GM21786 (cell line): ENCODE measurements around the gene WBP1.
A peak's percentile ranks its signal among the peaks of the same experiment; 100 is the strongest.
"Not testable (repeated sequence)": the region's sequence is repeated elsewhere in the genome, so short reads cannot be mapped to it uniquely, and the experiment has no call there.

ENCODE experiments used
- ATAC-seq: cut with Tn5 transposase; IDR thresholded peaks from one replicate; pipeline ENCODE4 v1.9.1; 2021; ENCODE audit not compliant: unreplicated experiment

Gene WBP1

DNA sequence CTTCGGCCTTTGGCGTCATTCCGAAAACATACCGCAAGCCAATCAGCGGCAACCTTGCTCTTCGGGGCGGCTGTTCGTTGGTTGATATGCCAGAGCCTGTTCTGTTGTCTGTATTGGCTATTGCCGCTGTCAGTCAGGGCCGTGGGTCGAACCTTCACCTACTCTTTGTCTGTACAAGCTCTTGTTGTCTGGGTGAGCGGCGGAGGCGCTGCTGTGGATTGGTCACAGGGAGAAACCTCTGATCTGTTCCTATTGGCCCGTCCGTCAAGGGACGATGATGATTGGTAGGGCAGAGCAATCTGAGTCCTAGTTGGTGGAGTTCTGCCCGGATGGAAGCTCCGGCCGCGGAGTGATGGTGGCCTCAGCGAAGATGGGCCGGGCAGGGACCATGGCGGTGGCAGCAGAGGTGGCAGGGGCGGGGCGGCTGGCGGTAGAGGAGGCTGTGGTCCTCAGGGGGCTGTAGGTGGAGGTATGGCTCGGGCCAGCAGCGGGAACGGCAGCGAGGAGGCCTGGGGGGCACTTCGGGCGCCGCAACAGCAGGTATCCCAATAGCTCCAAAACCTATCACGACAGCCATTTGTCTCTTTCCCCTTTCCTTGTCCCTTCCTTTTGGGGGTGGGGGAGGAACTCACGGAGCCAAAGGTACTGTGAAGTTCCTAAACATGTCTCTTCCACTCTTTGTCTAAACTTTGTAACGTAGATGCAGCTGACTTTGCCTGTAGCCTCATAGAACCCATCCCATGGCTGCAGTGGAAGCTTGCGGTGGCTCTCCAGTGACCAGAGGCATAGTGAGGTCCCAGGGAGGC lies at the start of gene WBP1:
WBP1 (plus strand) TSS at position 307 of the 806 bp plus-strand sequence; CDS start at position 472, 165 bp downstream.
- peak; percentile 86 for ATAC-seq

DNA sequence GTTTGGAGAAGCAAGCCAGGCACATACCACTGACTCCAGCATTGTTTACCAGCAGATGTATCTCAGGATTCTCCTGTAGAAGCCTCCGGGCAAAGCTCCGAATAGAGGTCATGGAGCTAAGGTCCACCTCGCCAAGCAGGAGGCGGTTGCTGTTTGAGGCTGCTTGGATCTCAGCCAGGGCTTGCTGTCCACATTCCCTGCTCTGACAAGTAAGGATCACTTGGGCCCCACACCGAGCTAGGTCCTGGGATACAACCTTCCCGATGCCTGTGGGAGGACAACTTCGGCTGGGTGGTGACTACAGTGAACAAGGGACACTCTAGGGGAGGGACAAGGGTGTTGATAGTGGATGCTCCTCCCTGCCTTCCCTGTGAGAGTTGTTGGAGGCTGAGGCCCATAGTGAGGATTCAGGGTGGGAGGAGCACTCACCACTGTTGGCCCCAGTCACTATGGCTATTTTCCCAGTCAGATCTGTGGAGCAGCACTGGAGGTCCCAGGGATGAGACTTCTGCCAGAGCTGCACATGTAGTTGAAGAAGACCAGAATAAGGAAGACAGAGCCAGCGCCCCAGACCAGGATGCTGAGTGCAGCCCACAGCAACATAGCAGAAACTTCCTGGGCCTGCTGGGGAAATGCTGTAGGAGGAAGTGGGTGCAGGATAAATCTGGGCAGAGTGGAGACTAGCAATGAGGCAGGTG lies 45.1 kb upstream of the WBP1 start:
- ATAC-seq: no peak

DNA sequence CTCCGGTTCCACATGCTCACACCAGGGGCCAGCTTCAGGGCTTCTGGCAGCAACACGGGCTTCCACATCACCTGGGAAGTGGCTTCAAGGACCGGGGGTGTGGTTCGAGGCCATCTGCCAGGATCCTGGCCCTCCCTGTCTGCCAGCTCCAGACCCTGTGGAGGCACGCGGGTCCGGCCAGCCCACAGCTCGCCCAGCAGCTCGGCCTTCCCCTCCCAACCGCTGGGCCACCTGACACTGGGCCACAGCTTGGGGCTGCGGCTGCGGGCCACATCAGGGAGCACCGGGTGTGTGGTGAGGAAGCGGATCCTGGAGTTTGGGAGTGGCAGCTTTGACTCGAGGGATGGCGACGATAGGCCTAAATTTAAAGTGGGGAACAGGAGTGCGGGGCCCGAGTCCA lies 43.8 kb upstream of the WBP1 start:
- ATAC-seq: no peak

DNA sequence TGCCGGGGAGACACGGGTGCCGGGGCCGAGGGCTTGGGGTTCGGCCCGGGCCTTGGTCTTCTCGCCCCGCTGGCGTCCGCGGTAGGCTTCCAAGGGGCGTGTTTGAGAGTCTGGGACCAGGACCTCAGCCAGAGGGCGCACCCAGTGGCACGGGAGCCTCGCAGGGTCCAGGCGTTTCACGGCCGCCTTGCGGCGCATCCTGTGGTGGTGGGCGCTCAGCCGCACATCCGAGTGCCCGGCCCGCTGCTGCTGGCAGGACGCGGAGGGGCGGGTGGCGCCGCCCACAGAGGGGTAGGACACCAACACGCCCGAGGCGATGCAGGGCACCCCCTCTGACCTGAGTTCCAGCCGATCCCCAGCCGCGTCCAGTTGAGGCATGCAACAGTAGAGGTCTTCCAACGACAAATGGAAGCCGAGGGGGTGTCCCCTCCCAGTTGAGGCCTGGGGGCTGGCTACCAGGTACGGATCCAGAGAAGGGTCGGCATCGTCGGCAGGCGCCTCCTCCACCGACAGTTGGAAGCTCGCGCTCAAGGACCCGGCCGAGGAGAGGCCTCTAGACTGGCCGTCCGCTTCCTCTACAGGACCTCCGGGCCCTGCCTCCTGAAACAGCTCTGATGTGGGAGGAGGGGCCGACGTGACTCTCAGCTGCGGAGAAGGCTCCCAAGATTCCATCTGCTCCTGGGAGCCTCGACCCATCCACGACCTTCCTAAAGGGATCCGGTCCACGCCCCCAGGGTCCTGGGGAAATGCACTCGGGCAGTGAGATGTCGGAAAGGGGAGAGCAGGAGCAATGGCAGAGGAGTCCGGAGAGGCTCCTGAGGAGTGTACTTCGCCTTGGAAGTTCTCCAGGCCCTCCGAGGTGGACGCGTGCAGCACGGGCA lies 43.1 kb upstream of the WBP1 start:
- peak; percentile 54 for ATAC-seq

DNA sequence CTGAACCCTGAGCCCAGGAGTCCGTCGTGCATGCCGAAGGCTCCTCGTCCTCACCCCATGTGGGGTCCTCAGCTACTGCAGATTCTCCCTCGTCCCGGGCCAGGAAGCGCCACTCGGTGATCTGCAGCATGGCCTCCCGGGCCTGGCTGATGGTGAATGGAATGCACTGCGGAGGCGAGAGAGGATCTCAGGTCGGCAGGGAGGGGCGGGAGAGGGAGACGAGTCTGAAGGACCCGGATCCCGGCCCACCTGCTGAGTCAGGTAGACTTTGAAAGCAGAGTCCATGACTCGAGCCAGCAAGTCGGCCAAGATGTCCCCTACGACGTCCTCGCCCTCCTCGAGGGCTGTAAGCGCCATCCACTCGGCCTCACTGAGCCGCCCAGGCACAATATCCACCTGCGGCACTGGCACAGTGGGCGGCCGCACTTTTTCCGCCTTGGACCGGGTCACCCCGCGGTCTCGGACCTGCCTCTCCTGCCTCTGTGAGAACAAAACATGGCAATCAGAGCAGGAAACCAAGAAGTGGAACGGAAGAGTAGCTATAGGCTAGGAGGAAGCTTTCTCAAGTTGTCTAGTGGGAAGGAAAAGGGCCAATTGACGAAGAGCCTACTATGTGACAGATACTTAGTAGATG lies 42.4 kb upstream of the WBP1 start:
- ATAC-seq: no peak

DNA sequence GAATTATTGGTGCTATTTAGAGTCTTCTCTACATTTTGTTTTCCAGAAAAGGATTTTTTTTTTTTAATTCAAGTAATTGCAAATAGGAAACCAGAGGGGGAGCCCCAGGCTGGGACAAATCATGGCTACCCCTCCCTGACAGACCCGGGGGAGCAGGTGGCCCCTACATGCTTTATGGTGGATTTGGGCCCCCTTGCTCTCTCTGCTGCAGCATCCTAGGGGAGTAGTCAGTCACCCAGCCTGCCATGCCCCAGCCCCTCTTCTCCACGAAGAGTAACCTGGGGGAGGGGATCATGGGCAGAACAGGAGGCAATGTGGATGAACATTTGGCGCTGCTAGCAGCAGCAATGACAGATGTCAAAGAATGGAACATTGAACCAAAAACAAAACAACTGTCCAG lies 41.5 kb upstream of the WBP1 start:
- ATAC-seq: no peak

DNA sequence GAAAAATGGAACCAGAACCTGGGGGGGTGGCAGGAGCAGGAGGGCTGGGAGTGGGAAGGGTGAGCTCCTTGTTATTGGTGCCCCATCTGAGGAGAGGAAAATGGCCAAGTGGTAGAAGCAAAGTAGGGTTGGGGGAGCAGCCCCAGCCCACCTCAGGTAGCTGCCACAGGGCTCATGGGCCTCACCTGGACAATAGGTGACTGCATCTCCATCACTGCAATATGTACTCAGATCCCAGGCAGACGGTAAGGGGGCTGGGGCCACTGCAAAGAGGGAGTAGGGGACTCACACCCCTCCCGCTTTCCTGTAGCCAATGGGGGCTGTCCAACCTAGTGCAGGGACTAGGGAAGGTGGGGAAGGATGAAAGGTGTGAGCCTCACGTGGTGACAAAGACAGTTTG lies 41.0 kb upstream of the WBP1 start:
- no peak for ATAC-seq

DNA sequence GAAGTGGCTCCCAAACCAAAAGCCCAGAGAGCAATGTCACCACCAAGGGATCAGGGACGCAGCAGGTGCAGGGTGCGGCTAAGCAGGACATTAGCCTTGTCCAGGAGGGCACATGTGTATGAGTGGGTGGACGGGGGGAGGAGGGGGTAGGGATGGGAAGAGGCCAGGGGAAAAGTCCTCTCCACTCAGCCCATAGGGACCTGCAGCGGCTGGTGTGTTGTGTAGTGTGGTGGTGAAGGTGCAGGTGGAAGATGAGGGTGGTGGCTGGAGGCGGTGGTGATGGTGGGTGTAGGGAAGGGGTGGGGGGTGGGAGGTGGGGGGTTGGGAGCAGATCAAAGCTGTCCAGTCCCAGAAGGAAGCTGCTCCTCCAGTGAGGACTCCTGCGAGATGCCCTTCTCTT lies 40.5 kb upstream of the WBP1 start:
- no peak for ATAC-seq

DNA sequence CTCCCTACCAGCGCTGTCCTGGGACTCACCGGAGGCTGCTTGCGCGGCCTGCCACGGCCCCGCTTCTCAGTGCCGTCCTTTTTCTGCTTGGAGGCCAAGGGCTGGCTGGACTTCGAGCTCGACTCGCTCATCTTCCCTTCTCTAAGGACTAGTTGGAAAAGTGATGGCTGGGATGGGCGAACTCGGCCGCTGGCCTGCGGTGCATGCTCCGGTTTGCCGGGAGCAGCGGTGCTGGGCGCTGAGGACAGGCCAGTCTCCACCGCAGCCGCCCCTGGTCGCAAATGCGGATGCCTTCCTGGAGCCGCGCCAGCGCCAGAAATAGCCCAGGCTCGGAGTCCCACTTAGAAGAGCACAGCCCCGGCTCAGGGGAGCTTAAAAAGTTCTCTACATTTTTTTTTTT lies 39.9 kb upstream of the WBP1 start:
- no peak for ATAC-seq

DNA sequence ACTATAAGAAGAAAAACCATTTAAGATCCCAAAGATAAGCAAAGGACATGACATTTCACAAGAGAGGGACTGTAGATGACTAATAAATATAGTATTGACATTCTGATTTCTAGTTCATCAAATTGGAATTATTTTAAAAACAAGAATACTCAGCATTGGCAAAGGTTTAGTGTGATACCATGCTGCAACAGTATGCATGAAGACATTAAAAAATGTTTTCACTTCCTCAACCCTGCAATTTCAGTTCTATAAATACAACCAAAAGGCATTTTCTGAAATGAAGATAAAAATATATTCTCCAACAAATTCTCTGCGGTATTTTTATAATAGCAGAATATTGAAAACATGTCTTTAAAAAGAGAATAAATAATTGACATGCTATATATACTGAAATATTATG lies 38.9 kb upstream of the WBP1 start:
- no peak for ATAC-seq

DNA sequence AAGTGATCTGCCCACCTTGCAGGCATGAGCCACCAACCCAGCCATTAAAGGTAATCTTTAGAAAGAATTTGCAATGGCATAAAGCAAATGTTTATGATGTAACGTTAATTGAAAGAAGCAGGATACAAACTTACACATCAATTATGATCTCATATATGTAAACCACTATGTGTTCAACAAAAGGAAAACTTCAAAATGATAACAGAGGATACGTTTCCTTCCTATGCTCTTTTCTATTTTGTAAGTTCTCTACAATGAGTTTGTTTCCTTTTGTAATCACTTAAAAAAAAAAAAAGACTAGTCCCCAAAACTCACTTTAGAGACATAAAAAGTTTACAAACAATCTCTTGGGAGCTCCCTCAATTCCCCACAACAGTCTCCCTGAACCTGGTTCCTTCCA lies 38.2 kb upstream of the WBP1 start:
- no peak for ATAC-seq

DNA sequence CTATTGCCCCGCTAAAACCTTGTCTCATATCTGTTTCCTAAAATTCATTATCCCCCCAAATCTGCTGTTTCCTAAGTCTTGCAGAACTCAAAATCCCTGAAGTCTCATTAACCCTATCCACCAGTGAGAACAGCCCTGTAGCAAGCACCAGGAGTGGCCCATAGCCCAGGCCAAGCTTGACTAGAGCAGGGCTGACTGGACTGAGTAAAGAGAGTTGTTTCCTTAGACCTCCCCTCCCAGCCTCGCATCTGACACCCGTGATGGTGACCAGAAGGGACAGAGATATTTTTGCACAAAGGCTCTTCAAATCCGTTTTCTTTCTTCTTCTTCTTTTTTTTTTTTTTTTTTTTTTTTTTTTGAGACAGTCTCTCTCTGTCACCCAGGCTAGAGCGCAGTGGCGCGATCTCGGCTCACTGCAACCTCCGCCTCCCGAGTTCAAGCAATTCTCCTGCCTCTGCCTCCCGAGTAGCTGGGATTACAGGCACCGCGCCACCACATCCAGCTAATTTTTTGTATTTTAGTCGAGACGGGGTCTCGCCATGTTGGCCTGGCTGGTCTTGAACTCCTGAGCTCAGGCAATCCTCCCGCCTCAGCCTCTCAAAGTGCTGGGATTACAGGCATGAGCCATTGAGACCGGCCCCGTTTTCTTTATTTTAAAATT lies 37.7 kb upstream of the WBP1 start:
- ATAC-seq: not testable (repeated sequence)

DNA sequence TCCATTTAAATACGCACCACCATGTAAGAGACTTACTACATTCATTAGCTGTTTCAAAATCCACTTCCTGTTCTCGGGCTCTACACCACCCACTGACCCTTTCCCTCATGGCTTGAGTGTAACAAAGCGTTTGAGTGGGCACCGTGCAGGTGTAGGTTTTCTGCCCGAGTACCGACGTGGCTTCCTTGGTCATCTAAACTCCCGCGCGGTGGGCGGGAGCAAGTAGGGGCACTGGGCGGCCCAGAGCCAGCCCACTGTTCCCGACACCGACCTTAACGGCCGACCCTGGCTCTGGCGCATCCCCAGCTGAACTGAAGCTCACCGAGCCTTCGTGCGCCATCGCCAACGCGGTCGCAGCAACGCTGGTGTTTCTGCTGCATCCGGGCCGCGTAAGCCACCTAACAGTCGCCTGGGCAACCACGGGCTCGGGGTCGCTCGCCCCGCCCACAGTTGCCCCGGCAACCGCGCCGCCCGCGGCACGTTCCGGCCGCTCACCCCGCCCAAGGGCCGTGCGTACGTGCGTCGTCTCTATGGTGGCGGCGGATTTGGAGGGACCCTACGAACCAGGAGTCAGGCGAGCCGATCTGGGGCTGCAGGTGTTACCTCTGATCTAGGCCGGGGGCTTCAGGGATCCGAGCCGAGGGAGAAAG lies 36.9 kb upstream of the WBP1 start, which contains the start of the genes C2orf81 and WDR54:
C2orf81 (minus strand) TSS at position 399 of the 650 bp plus-strand sequence; CDS start at position 340, 59 bp downstream.
WDR54 (plus strand) TSS at position 510 of the 650 bp plus-strand sequence. CDS start 424 bp downstream, outside the sequence.
- peak; percentile 91 for ATAC-seq

DNA sequence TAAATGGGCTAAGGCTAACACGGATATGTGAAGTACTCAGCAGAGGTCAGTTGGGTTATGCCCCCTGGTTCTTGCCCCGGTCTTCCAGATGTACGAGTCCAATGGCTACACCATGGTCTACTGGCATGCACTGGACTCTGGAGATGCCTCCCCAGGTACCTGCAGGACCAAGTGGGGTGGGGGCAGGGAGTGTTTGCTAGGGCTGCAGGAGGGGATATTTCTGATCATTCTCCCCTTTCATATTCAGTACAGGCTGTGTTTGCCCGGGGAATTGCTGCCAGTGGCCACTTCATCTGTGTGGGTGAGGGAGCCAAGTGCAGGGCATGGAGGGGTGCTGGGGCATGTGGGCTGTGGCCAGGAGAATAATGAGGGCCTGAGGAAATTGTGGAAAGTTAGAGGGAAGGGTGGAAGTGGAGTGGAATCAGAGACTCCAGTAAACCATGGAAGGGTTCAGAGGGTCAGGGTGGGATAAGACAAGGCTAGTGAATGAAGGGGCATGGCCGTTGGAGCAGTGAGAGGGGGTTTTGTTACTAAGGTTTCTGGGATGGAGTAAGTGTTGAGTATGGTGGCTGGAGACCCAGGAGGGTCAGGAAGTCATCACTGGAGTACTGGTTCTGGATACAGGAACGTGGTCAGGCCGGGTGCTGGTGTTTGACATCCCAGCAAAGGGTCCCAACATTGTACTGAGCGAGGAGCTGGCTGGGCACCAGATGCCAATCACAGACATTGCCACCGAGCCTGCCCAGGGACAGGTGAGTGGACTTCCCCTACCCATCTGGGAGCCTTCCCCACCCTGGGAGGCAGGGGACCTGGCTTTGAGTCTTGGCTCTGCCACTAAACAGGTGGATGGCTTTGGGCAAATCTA lies 34.8 kb upstream of the WBP1 start:
- no peak for ATAC-seq

DNA sequence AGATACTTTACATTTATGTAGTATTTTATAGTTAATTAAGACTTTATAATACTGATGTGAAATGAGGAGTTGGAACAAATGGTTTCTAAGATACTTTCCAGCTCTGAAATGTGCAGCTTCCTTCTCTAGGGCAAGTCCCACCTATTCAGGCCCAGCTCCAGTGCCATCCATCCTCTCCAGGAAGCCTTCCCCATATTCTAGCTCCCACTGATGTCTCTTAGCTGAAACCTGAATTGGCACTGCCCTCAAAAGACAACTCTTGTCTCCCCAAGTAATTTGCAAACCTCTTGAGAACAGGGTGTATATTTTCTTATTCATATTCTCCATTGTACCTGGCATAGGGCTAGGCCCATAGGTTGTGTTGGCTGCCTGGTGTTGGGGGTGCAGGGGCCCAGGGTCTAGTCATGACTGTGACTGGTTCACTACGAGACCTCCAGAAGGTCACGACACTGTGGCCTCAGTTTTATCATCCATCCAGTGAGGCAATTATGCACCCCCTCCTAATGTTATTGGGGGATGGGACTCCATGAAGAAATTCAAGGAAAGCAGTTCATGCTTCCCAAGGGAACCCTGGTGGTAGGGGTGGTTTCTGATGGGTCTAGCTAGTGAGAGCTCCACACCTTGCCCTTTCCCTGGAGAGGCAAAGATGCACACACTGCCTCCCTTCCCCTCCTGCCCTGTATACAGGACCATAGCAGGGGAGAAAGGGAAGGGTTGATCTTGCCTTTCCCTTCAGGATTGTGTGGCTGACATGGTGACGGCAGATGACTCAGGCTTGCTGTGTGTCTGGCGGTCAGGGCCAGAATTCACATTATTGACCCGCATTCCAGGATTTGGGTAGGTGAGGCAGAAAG lies 33.9 kb upstream of the WBP1 start:
- ATAC-seq: no peak

DNA sequence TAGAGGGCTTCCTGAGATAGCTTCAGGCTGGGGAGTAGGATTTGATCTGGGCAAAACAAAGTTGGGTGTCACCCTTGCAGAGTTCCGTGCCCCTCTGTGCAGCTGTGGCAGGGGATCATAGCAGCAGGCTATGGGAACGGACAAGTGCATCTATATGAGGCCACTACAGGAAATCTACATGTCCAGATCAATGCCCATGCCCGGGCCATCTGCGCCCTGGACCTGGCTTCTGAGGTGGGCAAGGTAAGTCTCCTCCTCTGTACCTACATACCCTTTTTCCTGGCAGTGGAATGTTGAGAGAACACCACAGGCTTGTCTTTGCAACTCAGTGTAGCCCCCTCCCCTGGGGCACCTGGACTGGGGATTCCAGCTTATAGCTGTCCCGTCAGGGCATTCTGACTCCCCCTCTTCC lies 33.2 kb upstream of the WBP1 start:
- ATAC-seq: no peak

DNA sequence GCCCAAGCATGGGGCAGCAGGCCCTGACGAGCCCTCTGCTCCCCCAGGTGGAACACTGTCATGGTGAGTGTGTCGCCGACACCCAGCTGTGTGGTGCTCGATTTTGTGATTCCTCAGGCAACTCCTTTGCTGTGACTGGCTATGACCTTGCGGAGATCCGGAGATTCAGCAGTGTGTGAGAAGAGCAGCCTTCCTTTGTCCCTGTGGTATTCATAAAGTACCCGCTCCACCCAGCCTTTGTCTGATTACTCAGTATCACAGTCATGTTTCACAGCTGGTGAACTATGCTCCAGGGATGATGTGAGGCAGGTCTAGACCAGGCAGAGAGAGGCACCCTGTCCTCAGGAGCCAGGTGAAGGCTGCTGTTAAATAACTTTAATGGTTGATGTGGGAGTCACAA lies 32.7 kb upstream of the WBP1 start:
- ATAC-seq: no peak
